HFFc6 (cell line): Measurements from ENCODE around the gene LRRC8D. TPM values are rescaled to one million over a fixed set of nuclear protein-coding genes. Genes with fewer than 3 reads are reported as not detected.

ENCODE experiments used
- DNase-seq: peaks from one replicate; pipeline ENCODE4 v3.0.0-alpha.2; 2018
- H3K27ac Mint-ChIP-seq: 2 replicates; pipeline ENCODE4 v1.8.0; 2020; ENCODE audit warnings: mild to moderate bottlenecking, mixed read lengths
- H3K27me3 Mint-ChIP-seq: 2 replicates; pipeline ENCODE4 v1.8.0; 2021; ENCODE audit warnings: mild to moderate bottlenecking, moderate library complexity, mixed read lengths; ENCODE audit not compliant: insufficient read depth
- H3K36me3 Mint-ChIP-seq: 2 replicates; pipeline ENCODE4 v1.8.0; 2021; ENCODE audit warnings: low read depth, mixed read lengths
- H3K4me1 Mint-ChIP-seq: 2 replicates; pipeline ENCODE4 v1.8.0; 2020; ENCODE audit warnings: low read depth, mixed read lengths
- H3K4me3 Mint-ChIP-seq: 2 replicates; pipeline ENCODE4 v1.8.0; 2020; ENCODE audit warnings: mild to moderate bottlenecking, moderate library complexity, mixed read lengths
- H3K9me3 Mint-ChIP-seq: 2 replicates; pipeline ENCODE4 v1.8.0; 2020; ENCODE audit warnings: mild to moderate bottlenecking, mixed read lengths
- total RNA-seq, 6 experiments: library from RNA; stranded (reverse); fragmentation: NEBNext Ultra II Directional; extraction: Animal tissue kit (Norgen Biotek cat#: 25700); gene quantifications; 2 replicates in 1 of 6; 3 replicates in 5 of 6; pipeline ENCODE4 v1.2.3, GENCODE V29; 2021
- TF ChIP-seq, protein P1 (sequence below): fragments of 200-600 bp; sonication (generic); IDR thresholded peaks from 2 replicates; pipeline ENCODE4 v1.5.0; 2021; ENCODE audit warnings: antibody characterized with exemption, mild to moderate bottlenecking

The LRRC8D gene
- total RNA-seq, 6 experiments from 2014 or later, result 33.5 to 46.7 (median 41.8) TPM

DNA sequence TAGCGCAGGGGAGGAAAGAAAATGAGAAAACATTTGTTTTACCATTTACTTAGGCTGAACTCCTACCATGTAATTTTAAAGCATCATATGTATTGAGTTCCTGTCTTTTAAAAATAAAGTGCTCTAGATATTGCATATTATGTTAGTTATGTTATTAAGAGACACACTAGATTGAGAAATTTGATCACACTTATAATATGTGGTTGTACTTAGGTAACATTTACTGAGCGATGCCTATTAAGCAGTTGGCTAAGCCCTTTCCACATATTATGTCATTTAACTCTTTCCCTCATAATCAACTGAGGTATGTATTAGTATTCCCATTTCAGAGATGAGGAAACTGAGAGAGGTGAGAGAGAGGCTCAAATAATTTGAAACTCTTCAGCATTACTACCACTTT, 4.5 kb upstream of the LRRC8D start:
- H3K27me3 Mint-ChIP-seq, result peaks cover 11% of the 10 kb centered on the region
- H3K36me3 Mint-ChIP-seq, result no peaks in the 10 kb centered on the region
- no peak overlapping the region for H3K27ac Mint-ChIP-seq
- no peak for DNase-seq
- H3K4me3 Mint-ChIP-seq, result no peak overlapping the region
- peaks cover 24% of the 10 kb centered on the region for H3K4me1 Mint-ChIP-seq
- TF ChIP-seq, protein P1, sequence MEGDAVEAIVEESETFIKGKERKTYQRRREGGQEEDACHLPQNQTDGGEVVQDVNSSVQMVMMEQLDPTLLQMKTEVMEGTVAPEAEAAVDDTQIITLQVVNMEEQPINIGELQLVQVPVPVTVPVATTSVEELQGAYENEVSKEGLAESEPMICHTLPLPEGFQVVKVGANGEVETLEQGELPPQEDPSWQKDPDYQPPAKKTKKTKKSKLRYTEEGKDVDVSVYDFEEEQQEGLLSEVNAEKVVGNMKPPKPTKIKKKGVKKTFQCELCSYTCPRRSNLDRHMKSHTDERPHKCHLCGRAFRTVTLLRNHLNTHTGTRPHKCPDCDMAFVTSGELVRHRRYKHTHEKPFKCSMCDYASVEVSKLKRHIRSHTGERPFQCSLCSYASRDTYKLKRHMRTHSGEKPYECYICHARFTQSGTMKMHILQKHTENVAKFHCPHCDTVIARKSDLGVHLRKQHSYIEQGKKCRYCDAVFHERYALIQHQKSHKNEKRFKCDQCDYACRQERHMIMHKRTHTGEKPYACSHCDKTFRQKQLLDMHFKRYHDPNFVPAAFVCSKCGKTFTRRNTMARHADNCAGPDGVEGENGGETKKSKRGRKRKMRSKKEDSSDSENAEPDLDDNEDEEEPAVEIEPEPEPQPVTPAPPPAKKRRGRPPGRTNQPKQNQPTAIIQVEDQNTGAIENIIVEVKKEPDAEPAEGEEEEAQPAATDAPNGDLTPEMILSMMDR, result no peak
- no peaks in the 10 kb centered on the region for H3K9me3 Mint-ChIP-seq

DNA sequence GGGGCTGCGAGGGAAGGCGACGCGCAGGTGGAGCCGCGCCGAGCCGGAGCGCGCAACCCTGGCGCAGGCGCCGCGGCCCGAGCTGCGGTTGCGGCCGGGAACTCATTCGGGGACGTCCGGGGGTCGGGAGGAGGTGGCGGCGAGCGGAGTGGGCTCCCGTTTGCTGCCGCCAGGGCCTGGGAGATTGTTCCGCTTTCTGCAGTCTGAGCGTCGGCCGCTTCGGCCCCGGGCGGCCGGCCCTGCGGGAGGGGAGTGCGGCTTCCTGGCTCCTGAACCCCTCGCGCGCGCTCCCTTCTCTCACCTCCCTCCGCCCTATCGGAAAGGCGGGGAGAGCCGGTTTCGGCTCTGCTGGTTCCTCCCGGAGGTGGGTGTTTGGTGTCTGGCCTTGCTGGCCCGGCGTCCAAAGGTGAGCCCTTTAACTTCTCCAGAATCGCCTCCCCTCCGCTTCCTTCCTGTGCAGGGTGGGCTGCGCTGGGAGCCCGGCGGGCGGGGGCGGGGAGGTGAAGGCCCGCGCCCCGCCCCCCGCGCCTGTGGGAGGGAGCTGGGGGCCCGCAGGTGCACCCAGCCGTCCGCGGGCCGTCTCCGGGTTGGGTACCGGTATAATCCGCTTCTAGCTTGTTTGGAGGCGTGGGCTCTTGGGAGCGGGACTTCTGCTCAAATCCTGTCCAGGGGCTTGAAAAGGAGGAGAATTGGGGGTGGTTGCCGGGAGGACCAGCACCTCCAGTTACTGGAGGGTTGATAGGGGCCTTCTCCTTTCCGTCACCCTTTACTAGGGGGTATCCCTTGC, 683 bp downstream of the LRRC8D start:
- H3K4me3 Mint-ChIP-seq, result peak overlapping the region; percentile 84
- H3K36me3 Mint-ChIP-seq, result no peaks in the 10 kb centered on the region
- H3K9me3 Mint-ChIP-seq, result no peaks in the 10 kb centered on the region
- peaks cover 28% of the 10 kb centered on the region for H3K4me1 Mint-ChIP-seq
- H3K27me3 Mint-ChIP-seq, result peaks cover 5% of the 10 kb centered on the region
- TF ChIP-seq, protein P1, result peak; percentile 26; the same call in 1 of the 2 replicates
- no peak for DNase-seq
- H3K27ac Mint-ChIP-seq, result peak overlapping the region; percentile 67; the same call in 1 of the 2 replicates

DNA sequence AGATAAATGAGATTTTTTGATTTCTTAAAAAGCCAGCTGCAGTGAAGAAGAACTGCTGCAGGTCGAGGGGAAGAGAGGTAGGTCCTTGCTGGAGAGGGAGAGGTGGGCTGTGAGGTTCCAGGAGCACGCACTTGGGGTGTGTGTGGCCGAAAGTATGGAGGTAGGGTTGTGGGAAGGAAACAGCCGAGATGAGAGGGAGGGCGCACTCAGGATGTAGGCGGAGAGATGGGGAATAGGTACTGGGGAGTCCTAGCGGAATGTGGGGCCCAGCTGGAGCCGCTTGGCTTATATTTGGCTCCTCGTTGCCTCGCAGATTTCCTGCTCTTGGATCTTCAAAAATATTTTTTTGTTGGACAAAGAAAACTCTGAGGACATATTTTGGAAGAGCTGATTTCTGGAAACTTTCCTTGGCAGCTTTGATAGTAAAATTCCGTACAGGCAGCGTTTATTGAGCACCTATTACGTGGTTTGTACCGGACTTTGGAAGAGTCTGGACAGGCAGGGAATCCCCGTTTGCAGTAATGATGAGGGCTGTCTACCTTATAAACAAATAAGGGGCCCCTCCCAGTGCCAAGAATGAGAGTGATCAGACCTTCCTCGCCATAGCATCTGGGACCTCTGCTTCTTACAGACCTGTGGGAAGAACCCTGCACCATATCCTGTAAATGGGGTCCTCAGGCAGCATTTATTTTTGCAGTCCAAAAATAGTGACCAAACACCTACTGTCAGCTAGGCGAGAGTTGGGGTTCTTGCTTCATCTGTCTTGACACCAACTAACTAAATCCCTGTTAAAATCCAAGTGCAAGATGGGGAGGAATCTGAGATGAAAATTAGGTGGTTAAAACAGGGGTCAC, 1.5 kb downstream of the LRRC8D start:
- peaks cover 28% of the 10 kb centered on the region for H3K4me1 Mint-ChIP-seq
- H3K4me3 Mint-ChIP-seq, result peak overlapping the region; percentile 84
- H3K27me3 Mint-ChIP-seq, result peaks cover 3% of the 10 kb centered on the region
- no peak for DNase-seq
- TF ChIP-seq, protein P1, result no peak
- no peaks in the 10 kb centered on the region for H3K36me3 Mint-ChIP-seq
- peak overlapping the region; percentile 67; the same call in 1 of the 2 replicates for H3K27ac Mint-ChIP-seq
- H3K9me3 Mint-ChIP-seq, result no peaks in the 10 kb centered on the region

DNA sequence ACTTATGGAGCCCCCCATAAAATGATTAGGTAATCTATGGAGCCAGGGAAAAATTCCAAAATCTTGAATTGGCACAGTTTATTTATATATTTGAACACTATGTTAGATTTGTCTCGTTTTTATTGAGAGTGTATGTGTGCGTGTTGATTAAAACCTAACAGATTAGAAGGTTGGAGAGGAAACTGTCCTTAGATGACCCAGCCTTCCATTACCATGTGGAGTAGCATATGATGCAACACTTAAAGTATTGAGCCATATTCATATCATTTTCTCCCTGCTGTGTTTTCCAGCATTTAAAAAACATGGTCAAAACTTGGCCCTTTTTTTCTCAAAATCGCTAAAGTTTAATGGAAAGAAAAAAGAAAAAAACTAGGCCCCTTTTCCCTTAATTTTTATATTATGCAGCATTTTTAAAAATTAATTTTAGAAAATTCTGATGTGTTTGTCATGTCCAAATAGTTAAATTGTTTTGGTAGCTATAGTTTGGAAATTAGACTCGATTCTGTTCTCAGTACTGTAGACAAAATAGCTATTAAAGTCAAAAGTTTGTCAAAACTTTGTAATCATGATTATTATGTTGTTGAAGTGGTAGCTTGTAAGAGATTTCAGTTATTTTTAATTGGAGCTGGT, 2.3 kb downstream of the LRRC8D start:
- H3K27me3 Mint-ChIP-seq, result peaks cover 1% of the 10 kb centered on the region; the same call in 1 of the 2 replicates
- TF ChIP-seq, protein P1, result no peak
- DNase-seq, result peak; percentile 13
- H3K36me3 Mint-ChIP-seq, result no peaks in the 10 kb centered on the region
- H3K4me1 Mint-ChIP-seq, result peaks cover 28% of the 10 kb centered on the region
- peak overlapping the region; percentile 54; the same call in 1 of the 2 replicates for H3K27ac Mint-ChIP-seq
- no peaks in the 10 kb centered on the region for H3K9me3 Mint-ChIP-seq
- no peak overlapping the region; the same call in 1 of the 2 replicates for H3K4me3 Mint-ChIP-seq

DNA sequence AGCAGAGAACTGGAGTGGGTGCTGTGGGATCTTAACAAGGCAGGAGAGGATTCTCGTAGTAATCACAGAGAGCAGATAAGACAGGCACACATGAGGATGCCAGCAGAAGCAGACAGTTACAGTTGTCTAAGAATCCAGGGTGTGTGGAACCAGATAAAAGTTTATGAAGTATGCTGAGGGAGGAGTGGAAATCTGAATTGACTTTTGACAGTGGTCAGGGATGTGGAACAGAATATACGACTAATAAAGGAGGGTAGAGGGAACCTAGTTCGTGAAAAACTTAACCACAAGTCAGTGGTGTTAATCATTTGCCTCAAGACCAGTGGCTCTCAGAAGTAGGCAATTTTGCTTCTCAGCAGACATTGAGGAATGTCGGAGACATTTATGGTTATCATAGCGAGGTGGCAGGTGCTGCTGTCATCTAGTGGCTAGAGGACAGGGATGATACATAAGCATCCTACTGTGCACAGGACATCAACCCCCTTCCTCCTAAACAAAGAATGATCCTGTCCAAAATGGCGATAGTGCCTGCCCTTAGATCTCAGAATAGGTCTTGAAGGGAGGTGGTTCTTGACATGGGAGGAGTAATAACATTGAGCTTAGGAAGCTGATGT, 3.0 kb downstream of the LRRC8D start:
- peaks cover 2% of the 10 kb centered on the region; the same call in 1 of the 2 replicates for H3K27me3 Mint-ChIP-seq
- no peak for DNase-seq
- peak overlapping the region; percentile 13; the same call in 1 of the 2 replicates for H3K27ac Mint-ChIP-seq
- no peaks in the 10 kb centered on the region for H3K9me3 Mint-ChIP-seq
- TF ChIP-seq, protein P1, result no peak
- peaks cover 28% of the 10 kb centered on the region for H3K4me1 Mint-ChIP-seq
- no peaks in the 10 kb centered on the region for H3K36me3 Mint-ChIP-seq
- no peak overlapping the region; the same call in 1 of the 2 replicates for H3K4me3 Mint-ChIP-seq
